Left ventricle myocardium inferior (tissue), 1 donor: ENCODE results near the gene IFITM1. TPM values are rescaled to one million over a fixed set of nuclear protein-coding genes. Genes with fewer than 3 reads are reported as not detected.
A peak's percentile ranks its signal among the peaks of the same experiment; 100 is the strongest.

Source experiments
- DNase-seq: peaks from one replicate; pipeline ENCODE4 v3.0.0-alpha.2; 2020
- H3K27ac ChIP-seq: fragments of 200-600 bp; replicated peaks from 2 replicates; pipeline ENCODE4 v1.8.0; 2021
- H3K27me3 ChIP-seq: fragments of 200-600 bp; 2 replicates; pipeline ENCODE4 v1.8.0; 2021; ENCODE audit warnings: low read depth
- H3K36me3 ChIP-seq: fragments of 200-600 bp; 2 replicates; pipeline ENCODE4 v1.8.0; 2021
- H3K4me1 ChIP-seq: fragments of 200-600 bp; 2 replicates; pipeline ENCODE4 v1.8.0; 2021
- H3K4me3 ChIP-seq: fragments of 200-600 bp; 2 replicates; pipeline ENCODE4 v1.8.0; 2021; ENCODE audit warnings: mild to moderate bottlenecking, moderate library complexity
- H3K9me3 ChIP-seq: fragments of 200-600 bp; replicated peaks from 2 replicates; pipeline ENCODE4 v1.8.0; 2021
- intact Hi-C: fragments of 100-400 bp; cut with micrococcal nuclease; formaldehyde crosslinking; loops from one replicate; pipeline ENCODE4 v1.11.0; 2022
- total RNA-seq: library from RNA; stranded (reverse); fragmentation: NEBNext Ultra II Directional; extraction: Animal tissue kit (Norgen Biotek cat#: 25700); gene quantifications from one replicate; pipeline ENCODE4 v1.2.1, GENCODE V29; 2021
- TF ChIP-seq, protein P1 (sequence below): fragments of 200-600 bp; IDR thresholded peaks from 2 replicates; pipeline ENCODE4 v1.8.0; 2021; ENCODE audit warnings: antibody characterized with exemption, mild to moderate bottlenecking, borderline replicate concordance
- donor health status: DM: no; HTN: yes; CAD: no; lungs with severe emphysema.

Gene IFITM1
- total RNA-seq, 1 donor from 2014 or later = 83.5 TPM

DNA sequence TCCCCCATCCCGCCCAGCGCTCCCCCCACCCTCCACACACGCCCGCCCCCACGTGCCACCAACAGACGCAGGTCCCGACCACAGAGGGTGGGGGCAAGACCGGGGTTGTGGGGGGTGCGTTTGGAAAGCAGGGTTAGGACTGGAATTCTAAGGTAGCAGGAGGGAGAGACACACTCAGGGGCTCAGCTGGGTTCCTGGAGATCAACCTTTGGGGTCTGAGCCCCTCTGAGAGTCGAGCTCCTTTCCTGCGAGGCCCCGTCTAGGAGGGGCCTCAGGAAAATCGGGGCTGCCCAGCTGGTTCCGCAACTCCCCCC lies 24.5 kb upstream of the IFITM1 start:
- DNase-seq = no peak
- TF ChIP-seq, protein P1, sequence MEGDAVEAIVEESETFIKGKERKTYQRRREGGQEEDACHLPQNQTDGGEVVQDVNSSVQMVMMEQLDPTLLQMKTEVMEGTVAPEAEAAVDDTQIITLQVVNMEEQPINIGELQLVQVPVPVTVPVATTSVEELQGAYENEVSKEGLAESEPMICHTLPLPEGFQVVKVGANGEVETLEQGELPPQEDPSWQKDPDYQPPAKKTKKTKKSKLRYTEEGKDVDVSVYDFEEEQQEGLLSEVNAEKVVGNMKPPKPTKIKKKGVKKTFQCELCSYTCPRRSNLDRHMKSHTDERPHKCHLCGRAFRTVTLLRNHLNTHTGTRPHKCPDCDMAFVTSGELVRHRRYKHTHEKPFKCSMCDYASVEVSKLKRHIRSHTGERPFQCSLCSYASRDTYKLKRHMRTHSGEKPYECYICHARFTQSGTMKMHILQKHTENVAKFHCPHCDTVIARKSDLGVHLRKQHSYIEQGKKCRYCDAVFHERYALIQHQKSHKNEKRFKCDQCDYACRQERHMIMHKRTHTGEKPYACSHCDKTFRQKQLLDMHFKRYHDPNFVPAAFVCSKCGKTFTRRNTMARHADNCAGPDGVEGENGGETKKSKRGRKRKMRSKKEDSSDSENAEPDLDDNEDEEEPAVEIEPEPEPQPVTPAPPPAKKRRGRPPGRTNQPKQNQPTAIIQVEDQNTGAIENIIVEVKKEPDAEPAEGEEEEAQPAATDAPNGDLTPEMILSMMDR = no peak
- H3K9me3 ChIP-seq = no peaks in the 10 kb centered on the region
- H3K4me3 ChIP-seq = peak overlapping the region; percentile 81
- intact Hi-C loops = no loop called here
- no peaks in the 10 kb centered on the region for H3K36me3 ChIP-seq
- H3K27ac ChIP-seq = peak overlapping the region; percentile 84
- peaks cover 22% of the 10 kb centered on the region for H3K4me1 ChIP-seq
- peaks cover 50% of the 10 kb centered on the region for H3K27me3 ChIP-seq

DNA sequence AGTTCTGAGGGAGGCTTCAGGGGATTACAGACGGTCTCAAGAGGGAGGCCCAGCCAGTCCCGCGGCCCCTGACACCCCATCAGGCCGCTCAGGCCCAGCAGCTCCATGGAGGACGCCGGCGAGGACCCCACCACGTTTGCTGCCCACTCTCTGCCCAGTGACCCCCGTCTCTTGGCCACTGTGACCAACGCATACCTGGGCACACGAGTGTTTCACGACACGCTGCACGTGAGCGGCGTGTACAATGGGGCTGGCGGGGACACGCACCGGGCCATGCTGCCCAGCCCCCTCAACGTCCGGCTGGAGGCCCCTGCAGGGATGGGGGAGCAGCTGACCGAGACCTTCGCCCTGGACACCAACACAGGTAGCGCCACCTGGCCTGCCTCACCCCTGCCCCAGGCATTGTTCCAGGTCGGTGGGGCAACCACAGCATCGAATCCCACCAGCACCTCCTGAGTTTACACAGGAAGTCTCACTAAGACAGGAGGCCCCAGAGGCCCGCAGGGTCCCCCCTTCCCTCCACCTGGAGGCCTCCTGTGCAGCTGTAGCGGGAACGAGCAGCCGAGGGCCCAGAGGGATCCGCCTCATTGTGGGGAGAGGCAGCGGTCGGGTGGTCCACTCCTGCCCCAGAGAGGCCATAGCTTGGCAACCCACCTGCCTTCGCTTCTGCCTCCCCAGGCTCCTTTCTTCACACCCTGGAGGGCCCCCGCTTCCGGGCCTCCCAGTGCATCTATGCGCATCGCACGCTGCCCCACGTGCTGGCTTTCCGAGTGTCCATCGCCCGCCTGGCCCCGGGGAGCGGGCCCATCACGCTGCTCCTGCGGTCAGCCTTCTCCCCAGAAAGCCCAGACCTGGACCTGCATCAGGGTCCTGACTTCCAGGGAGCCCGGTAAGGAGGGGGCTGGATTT lies 23.9 kb upstream of the IFITM1 start:
- H3K36me3 ChIP-seq = no peaks in the 10 kb centered on the region
- DNase-seq = peak; percentile 13
- H3K4me1 ChIP-seq = peaks cover 22% of the 10 kb centered on the region
- H3K27me3 ChIP-seq = peaks cover 49% of the 10 kb centered on the region
- peak overlapping the region; percentile 84 for H3K27ac ChIP-seq
- intact Hi-C loops = no loop called here
- TF ChIP-seq, protein P1 = no peak
- no peaks in the 10 kb centered on the region for H3K9me3 ChIP-seq
- H3K4me3 ChIP-seq = peak overlapping the region; percentile 81

DNA sequence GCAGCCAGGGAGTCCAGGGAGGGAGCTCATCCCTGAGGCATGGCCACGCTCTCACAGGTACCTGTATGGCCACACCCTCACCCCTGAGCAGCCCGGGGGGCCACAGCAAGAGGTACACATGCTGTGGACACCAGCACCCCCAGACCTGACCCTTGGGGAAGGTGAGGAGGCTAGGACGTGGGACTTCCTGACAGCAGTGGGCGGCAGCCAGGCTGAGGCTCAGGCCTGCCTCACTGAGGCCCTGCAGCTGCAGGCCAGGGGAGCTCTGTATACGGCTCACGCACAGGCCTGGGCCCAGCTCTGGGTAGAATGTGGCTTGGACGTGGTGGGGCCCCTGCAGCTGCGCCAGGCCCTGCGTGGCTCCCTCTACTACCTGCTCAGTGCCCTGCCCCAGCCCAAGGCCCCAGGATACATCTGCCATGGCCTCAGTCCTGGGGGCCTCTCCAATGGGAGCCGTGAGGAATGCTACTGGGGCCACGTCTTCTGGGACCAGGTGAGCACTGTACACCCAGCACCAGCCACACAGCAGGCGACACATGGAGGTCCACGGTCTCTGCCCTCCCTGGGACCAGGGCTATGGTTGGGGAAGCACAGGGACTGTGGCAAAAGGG lies 23.1 kb upstream of the IFITM1 start:
- H3K4me3 ChIP-seq = no peak overlapping the region
- peak; percentile 12 for DNase-seq
- H3K27me3 ChIP-seq = peaks cover 47% of the 10 kb centered on the region
- intact Hi-C loops = no loop called here
- H3K4me1 ChIP-seq = peaks cover 22% of the 10 kb centered on the region
- H3K36me3 ChIP-seq = no peaks in the 10 kb centered on the region
- H3K9me3 ChIP-seq = no peaks in the 10 kb centered on the region
- H3K27ac ChIP-seq = no peak overlapping the region
- TF ChIP-seq, protein P1 = no peak

DNA sequence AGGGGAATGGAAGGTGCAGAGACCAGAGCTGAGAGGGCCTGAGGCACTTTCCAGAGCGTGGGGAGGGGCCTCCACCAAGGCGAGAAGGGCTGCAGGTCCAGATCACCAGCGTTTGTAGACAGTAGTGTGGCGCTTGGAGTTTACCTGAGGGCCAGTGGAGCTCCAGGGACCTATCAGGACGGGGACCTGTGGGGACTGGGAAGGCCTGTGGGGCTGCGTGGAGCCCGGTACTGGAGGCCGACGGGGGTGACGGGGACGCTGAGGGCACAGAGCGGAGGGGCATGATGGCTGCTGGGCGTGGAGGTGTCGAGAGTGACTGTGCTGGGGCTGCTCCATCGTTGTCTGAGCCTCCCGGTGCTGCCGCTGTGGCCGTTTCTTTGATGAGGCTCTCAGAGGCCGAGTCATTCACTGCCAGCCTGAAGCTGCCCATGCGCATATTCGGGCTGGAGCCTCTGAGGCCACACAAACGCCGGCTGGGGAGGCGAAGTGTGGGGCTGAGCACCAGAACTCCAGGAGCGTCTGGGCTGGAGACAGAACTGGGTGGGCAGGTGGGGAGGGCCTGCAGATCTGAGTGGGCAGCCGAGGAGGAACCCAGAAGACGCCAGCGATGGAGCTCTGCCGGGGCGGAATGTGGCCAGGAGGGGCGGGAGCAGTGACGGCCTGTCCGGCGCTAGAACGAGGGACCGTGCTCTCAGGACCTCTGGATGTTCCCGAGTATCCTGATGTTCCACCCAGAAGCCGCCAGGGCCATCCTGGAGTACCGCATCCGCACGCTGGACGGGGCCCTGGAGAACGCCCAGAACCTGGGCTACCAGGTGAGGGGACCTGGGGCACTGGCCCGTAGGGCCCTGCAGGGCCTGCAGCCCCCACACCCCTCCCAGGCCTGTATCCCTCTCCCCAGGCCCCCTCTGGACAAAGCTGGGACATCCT lies 22.3 kb upstream of the IFITM1 start:
- intact Hi-C loops = no loop called here
- Histone ChIP-seq H3K27me3 (peaks cover 47% of the 10 kb centered on the region), H3K4me1 (peaks cover 22% of the 10 kb centered on the region), H3K9me3 (no peaks in the 10 kb centered on the region), H3K4me3 (no peak overlapping the region), H3K27ac (no peak overlapping the region), H3K36me3 (no peaks in the 10 kb centered on the region)
- TF ChIP-seq, protein P1 = no peak
- peak; percentile 14 for DNase-seq
